Mucosa of stomach (tissue), 1 donor: Measurements from ENCODE around the gene AKAP6.
"Not testable (repeated sequence)": the region's sequence is repeated elsewhere in the genome, so short reads cannot be mapped to it uniquely, and the experiment has no call there.

Experiments
- H3K27me3 ChIP-seq: one replicate; pipeline ENCODE4 v1.7.0; 2013; ENCODE audit warnings: mild to moderate bottlenecking, low read length; ENCODE audit not compliant: control insufficient read depth, insufficient read depth
- H3K36me3 ChIP-seq: one replicate; pipeline ENCODE4 v1.7.0; 2013; ENCODE audit warnings: low read length; ENCODE audit not compliant: control insufficient read depth, insufficient read depth
- H3K4me1 ChIP-seq: one replicate; pipeline ENCODE4 v1.7.0; 2013; ENCODE audit warnings: mild to moderate bottlenecking, low read length; ENCODE audit not compliant: control insufficient read depth, insufficient read depth
- H3K4me3 ChIP-seq: one replicate; pipeline ENCODE4 v1.7.0; 2013; ENCODE audit warnings: low read length
- H3K9ac ChIP-seq: one replicate; pipeline ENCODE4 v1.7.0; 2013; ENCODE audit warnings: mild to moderate bottlenecking, low read length, moderate library complexity
- H3K9me3 ChIP-seq: one replicate; pipeline ENCODE4 v1.7.0; 2013; ENCODE audit warnings: mild to moderate bottlenecking, low read length, moderate library complexity; ENCODE audit not compliant: control insufficient read depth
- donor health status: Pancreatic carcinoma.

AKAP6 gene

GRCh38 chr14:32363761-32364160 is 34.7 kb downstream of the AKAP6 start:
- H3K4me1 ChIP-seq: no peaks in the 10 kb centered on the region
- H3K36me3 ChIP-seq: no peaks in the 10 kb centered on the region
- H3K27me3 ChIP-seq: no peaks in the 10 kb centered on the region
- H3K4me3 ChIP-seq: no peak overlapping the region
- H3K9ac ChIP-seq: no peak overlapping the region
- no peaks in the 10 kb centered on the region for H3K9me3 ChIP-seq

GRCh38 chr14:32364941-32365340 is 35.8 kb downstream of the AKAP6 start:
- Histone ChIP-seq H3K4me1 (no peaks in the 10 kb centered on the region), H3K9ac (no peak overlapping the region), H3K9me3 (no peaks in the 10 kb centered on the region), H3K27me3 (no peaks in the 10 kb centered on the region), H3K4me3 (no peak overlapping the region), H3K36me3 (no peaks in the 10 kb centered on the region)

GRCh38 chr14:32366256-32366879 is 37.3 kb downstream of the AKAP6 start:
- no peaks in the 10 kb centered on the region for H3K9me3 ChIP-seq
- H3K9ac ChIP-seq: no peak overlapping the region
- H3K27me3 ChIP-seq: no peaks in the 10 kb centered on the region
- H3K4me3 ChIP-seq: no peak overlapping the region
- H3K4me1 ChIP-seq: no peaks in the 10 kb centered on the region
- H3K36me3 ChIP-seq: no peaks in the 10 kb centered on the region

- Histone ChIP-seq H3K9ac (no peak overlapping the region), H3K36me3 (no peaks in the 10 kb centered on the region), H3K4me1 (no peaks in the 10 kb centered on the region), H3K9me3 (no peaks in the 10 kb centered on the region), H3K27me3 (no peaks in the 10 kb centered on the region), H3K4me3 (no peak overlapping the region)
Measured at GRCh38 chr14:32366986-32367385, 37.9 kb downstream of the AKAP6 start.

- Histone ChIP-seq H3K9me3 (no peaks in the 10 kb centered on the region), H3K27me3 (no peaks in the 10 kb centered on the region), H3K9ac (no peak overlapping the region), H3K4me3 (no peak overlapping the region), H3K4me1 (no peaks in the 10 kb centered on the region), H3K36me3 (no peaks in the 10 kb centered on the region)
Measured at GRCh38 chr14:32367516-32367915, 38.4 kb downstream of the AKAP6 start.

GRCh38 chr14:32368107-32368506 is 39.0 kb downstream of the AKAP6 start:
- Histone ChIP-seq H3K9me3 (no peaks in the 10 kb centered on the region), H3K27me3 (no peaks in the 10 kb centered on the region), H3K4me1 (no peaks in the 10 kb centered on the region), H3K9ac (no peak overlapping the region), H3K4me3 (no peak overlapping the region), H3K36me3 (no peaks in the 10 kb centered on the region)

GRCh38 chr14:32370714-32371113 is 41.6 kb downstream of the AKAP6 start:
- H3K36me3 ChIP-seq: no peaks in the 10 kb centered on the region
- no peaks in the 10 kb centered on the region for H3K9me3 ChIP-seq
- no peak overlapping the region for H3K4me3 ChIP-seq
- H3K27me3 ChIP-seq: no peaks in the 10 kb centered on the region
- no peaks in the 10 kb centered on the region for H3K4me1 ChIP-seq
- H3K9ac ChIP-seq: no peak overlapping the region

GRCh38 chr14:32372154-32372553 is 43.1 kb downstream of the AKAP6 start:
- H3K36me3 ChIP-seq: no peaks in the 10 kb centered on the region
- no peak overlapping the region for H3K4me3 ChIP-seq
- H3K9ac ChIP-seq: no peak overlapping the region
- no peaks in the 10 kb centered on the region for H3K4me1 ChIP-seq
- no peaks in the 10 kb centered on the region for H3K9me3 ChIP-seq
- H3K27me3 ChIP-seq: no peaks in the 10 kb centered on the region

GRCh38 chr14:32373174-32373573 is 44.1 kb downstream of the AKAP6 start:
- H3K36me3 ChIP-seq, H3K9me3 ChIP-seq, H3K27me3 ChIP-seq, H3K4me1 ChIP-seq, H3K9ac ChIP-seq, H3K4me3 ChIP-seq: not testable (repeated sequence)

- no peak overlapping the region for H3K9ac ChIP-seq
- H3K36me3 ChIP-seq: no peaks in the 10 kb centered on the region
- H3K27me3 ChIP-seq: no peaks in the 10 kb centered on the region
- no peaks in the 10 kb centered on the region for H3K9me3 ChIP-seq
- no peak overlapping the region for H3K4me3 ChIP-seq
- H3K4me1 ChIP-seq: no peaks in the 10 kb centered on the region
Measured at GRCh38 chr14:32374155-32374554, 45.1 kb downstream of the AKAP6 start.

GRCh38 chr14:32375663-32376062 is 46.6 kb downstream of the AKAP6 start:
- Histone ChIP-seq H3K9ac (no peak overlapping the region), H3K4me3 (no peak overlapping the region), H3K27me3 (no peaks in the 10 kb centered on the region), H3K36me3 (no peaks in the 10 kb centered on the region), H3K9me3 (no peaks in the 10 kb centered on the region), H3K4me1 (no peaks in the 10 kb centered on the region)

GRCh38 chr14:32377046-32377646 is 48.0 kb downstream of the AKAP6 start:
- Histone ChIP-seq H3K4me1 (peaks cover 7% of the 10 kb centered on the region), H3K27me3 (no peaks in the 10 kb centered on the region), H3K36me3 (no peaks in the 10 kb centered on the region), H3K9ac (no peak overlapping the region), H3K9me3 (no peaks in the 10 kb centered on the region), H3K4me3 (no peak overlapping the region)

- no peak overlapping the region for H3K4me3 ChIP-seq
- no peak overlapping the region for H3K9ac ChIP-seq
- no peaks in the 10 kb centered on the region for H3K36me3 ChIP-seq
- H3K4me1 ChIP-seq: peaks cover 11% of the 10 kb centered on the region
- H3K9me3 ChIP-seq: no peaks in the 10 kb centered on the region
- no peaks in the 10 kb centered on the region for H3K27me3 ChIP-seq
Measured at GRCh38 chr14:32378284-32378683, 49.2 kb downstream of the AKAP6 start.
